Measurements from ENCODE around the gene CDKAL1. TPM values are rescaled to one million over a fixed set of nuclear protein-coding genes. Genes with fewer than 3 reads are reported as not detected.
"Not testable (repeated sequence)": the region's sequence is repeated elsewhere in the genome, so short reads cannot be mapped to it uniquely, and the experiment has no call there.

CDKAL1 gene
- total RNA-seq, 1 donor from 2014 or later: 14.8 TPM

DNA sequence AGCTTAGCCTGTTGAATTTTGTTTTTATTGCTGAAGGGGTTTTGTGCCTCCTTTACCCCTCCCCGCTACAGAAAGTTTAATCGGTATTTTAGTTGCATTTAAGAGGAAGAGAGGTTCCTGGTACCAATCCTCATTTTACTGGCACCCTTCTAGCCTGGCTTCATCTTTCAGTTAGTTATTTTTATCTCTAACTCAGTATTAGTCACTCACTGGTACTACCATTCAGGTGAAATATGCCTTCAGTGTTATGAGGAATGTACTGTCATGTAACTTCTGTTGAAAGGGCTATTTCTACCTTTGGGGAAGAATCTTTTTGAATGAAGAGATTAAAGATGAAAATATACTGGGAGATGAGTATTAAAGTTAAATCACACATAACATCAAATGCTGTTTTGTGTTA lies 211.8 kb downstream of the CDKAL1 start:
- peaks cover 8% of the 10 kb centered on the region for H3K9me3 Mint-ChIP-seq (ENCODE audit: unreplicated experiment)
- H3K27ac Mint-ChIP-seq (ENCODE audit: unreplicated experiment): no peak overlapping the region
- no peaks in the 10 kb centered on the region for H3K27me3 Mint-ChIP-seq (ENCODE audit: unreplicated experiment)
- peaks cover 4% of the 10 kb centered on the region for H3K4me1 Mint-ChIP-seq (ENCODE audit: unreplicated experiment)
- DNase-seq (ENCODE audit: extremely low spot score, unreplicated experiment): no peak
- TF ChIP-seq, protein P1, sequence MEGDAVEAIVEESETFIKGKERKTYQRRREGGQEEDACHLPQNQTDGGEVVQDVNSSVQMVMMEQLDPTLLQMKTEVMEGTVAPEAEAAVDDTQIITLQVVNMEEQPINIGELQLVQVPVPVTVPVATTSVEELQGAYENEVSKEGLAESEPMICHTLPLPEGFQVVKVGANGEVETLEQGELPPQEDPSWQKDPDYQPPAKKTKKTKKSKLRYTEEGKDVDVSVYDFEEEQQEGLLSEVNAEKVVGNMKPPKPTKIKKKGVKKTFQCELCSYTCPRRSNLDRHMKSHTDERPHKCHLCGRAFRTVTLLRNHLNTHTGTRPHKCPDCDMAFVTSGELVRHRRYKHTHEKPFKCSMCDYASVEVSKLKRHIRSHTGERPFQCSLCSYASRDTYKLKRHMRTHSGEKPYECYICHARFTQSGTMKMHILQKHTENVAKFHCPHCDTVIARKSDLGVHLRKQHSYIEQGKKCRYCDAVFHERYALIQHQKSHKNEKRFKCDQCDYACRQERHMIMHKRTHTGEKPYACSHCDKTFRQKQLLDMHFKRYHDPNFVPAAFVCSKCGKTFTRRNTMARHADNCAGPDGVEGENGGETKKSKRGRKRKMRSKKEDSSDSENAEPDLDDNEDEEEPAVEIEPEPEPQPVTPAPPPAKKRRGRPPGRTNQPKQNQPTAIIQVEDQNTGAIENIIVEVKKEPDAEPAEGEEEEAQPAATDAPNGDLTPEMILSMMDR (IDR thresholded peaks at IDR 0.05): no peak
- peaks cover 7% of the 10 kb centered on the region for H3K36me3 Mint-ChIP-seq (ENCODE audit: unreplicated experiment)
- no peak overlapping the region for H3K4me3 Mint-ChIP-seq (ENCODE audit: unreplicated experiment)

DNA sequence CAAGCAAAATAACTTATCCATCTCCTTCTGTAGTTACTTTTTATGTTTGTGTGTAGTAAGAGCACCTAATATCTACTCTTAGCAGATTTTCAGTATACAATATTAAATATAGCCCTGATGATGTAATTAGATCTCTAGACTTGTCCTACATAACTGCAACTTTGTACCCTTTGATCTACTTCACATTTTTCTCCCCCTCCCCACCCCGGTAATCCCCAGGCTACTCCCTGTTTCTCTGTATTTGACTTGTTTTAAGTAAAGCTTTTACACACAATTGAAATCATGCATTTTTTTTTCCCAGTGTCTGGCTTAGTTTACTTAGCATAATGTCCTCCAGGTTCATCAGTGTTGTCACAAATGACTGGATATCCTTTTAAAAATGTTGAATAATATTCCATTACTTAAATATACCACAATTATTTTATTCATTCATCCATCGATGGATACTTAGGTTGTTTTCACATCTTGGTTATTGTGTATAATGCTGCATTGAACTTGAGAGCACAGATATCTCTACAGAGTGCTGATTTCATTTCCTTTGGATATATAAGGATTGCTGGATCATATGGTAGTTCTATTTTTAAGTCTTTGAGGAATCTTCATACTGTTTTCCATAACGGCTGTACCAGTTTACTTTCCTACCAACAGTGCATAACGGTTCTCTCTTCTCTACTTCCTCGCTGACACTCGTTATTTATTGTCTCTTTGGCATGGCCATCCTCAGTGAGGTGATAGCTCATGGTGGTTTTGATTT lies 212.7 kb downstream of the CDKAL1 start:
- no peak overlapping the region for H3K4me3 Mint-ChIP-seq (ENCODE audit: unreplicated experiment)
- H3K27ac Mint-ChIP-seq (ENCODE audit: unreplicated experiment): no peak overlapping the region
- no peaks in the 10 kb centered on the region for H3K27me3 Mint-ChIP-seq (ENCODE audit: unreplicated experiment)
- TF ChIP-seq, protein P1 (IDR thresholded peaks at IDR 0.05): no peak
- H3K9me3 Mint-ChIP-seq (ENCODE audit: unreplicated experiment): peaks cover 2% of the 10 kb centered on the region
- H3K36me3 Mint-ChIP-seq (ENCODE audit: unreplicated experiment): peaks cover 4% of the 10 kb centered on the region
- peaks cover 6% of the 10 kb centered on the region for H3K4me1 Mint-ChIP-seq (ENCODE audit: unreplicated experiment)
- DNase-seq (ENCODE audit: extremely low spot score, unreplicated experiment): no peak

DNA sequence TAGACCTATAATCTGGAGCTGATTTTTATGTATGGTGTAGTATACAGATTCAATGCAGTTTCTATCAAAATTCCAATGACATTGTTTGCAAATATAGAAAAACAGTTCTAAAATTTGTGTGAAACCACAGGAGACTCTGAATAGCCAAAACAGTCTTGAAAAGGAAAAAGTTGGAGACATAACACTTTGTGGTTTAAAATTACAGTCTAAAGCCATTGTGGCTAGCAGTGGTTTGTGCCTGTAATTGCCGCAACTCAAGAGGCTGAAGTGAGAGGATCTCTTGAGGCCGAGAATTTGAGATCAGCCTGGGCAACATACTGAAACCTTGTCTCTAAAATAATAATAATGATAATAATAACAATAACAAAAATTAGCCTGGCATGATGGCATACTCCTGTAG lies 213.7 kb downstream of the CDKAL1 start:
- Mint-ChIP-seq H3K27me3 (ENCODE audit: unreplicated experiment) (no peaks in the 10 kb centered on the region), H3K36me3 (ENCODE audit: unreplicated experiment) (peaks cover 1% of the 10 kb centered on the region), H3K9me3 (ENCODE audit: unreplicated experiment) (no peaks in the 10 kb centered on the region), H3K4me1 (ENCODE audit: unreplicated experiment) (peaks cover 6% of the 10 kb centered on the region), H3K27ac (ENCODE audit: unreplicated experiment) (no peak overlapping the region), H3K4me3 (ENCODE audit: unreplicated experiment) (no peak overlapping the region)
- TF ChIP-seq, protein P1 (IDR thresholded peaks at IDR 0.05): no peak
- DNase-seq (ENCODE audit: extremely low spot score, unreplicated experiment): no peak

DNA sequence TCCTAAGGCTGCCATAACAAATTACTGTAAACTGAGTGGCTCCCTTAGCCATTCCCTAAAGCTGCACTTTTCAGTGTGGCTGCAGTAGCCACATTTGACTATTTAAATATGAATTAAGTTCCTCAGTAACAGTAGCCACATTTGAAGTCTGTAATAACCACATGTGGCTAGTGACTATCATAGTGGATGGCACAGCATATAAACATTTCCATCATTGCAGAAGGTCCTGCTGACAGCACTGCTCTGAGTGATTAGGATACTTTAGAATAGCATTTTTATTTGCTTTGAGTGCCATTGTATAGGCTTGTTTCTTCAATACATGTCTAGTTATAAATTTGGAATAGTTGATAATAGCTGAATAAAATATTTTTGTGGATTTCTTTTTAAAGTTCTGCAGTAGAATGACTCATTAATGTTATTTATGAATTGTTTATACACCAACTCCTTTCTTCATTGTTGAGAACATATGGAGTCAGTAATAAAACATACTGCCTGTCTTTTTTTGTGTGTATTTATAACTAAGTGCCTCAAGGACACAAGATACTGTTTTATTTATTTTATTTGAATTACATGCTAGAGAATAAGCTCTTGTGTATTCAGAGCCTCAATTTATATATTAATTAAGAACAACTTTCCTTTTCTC lies 217.2 kb downstream of the CDKAL1 start:
- DNase-seq (ENCODE audit: extremely low spot score, unreplicated experiment): no peak
- peaks cover 6% of the 10 kb centered on the region for H3K4me1 Mint-ChIP-seq (ENCODE audit: unreplicated experiment)
- H3K36me3 Mint-ChIP-seq (ENCODE audit: unreplicated experiment): peaks cover 7% of the 10 kb centered on the region
- peaks cover 11% of the 10 kb centered on the region for H3K9me3 Mint-ChIP-seq (ENCODE audit: unreplicated experiment)
- no peak overlapping the region for H3K4me3 Mint-ChIP-seq (ENCODE audit: unreplicated experiment)
- H3K27ac Mint-ChIP-seq (ENCODE audit: unreplicated experiment): no peak overlapping the region
- TF ChIP-seq, protein P1 (IDR thresholded peaks at IDR 0.05): no peak
- no peaks in the 10 kb centered on the region for H3K27me3 Mint-ChIP-seq (ENCODE audit: unreplicated experiment)

DNA sequence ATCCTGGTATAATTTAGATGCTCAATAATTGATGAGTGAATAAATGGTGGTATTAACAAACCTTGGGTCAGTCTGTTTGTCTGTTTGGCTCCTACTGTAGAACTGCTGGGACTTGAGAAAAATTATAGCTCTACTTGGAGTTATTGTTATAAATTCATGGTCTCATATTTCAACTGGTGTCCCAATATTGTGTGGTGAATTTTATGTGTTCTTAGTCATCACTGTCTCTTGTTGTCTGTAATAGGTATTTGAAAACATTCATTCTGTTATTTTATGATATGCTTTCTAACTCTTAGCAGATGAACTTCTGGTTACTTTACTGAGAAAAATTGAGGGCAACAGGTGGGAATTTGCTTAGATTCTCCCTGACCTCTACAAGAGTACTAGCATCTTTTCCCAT lies 221.4 kb downstream of the CDKAL1 start:
- TF ChIP-seq, protein P1 (IDR thresholded peaks at IDR 0.05): no peak
- no peaks in the 10 kb centered on the region for H3K27me3 Mint-ChIP-seq (ENCODE audit: unreplicated experiment)
- H3K4me3 Mint-ChIP-seq (ENCODE audit: unreplicated experiment): no peak overlapping the region
- peaks cover 11% of the 10 kb centered on the region for H3K9me3 Mint-ChIP-seq (ENCODE audit: unreplicated experiment)
- peaks cover 9% of the 10 kb centered on the region for H3K36me3 Mint-ChIP-seq (ENCODE audit: unreplicated experiment)
- DNase-seq (ENCODE audit: extremely low spot score, unreplicated experiment): no peak
- H3K27ac Mint-ChIP-seq (ENCODE audit: unreplicated experiment): no peak overlapping the region
- H3K4me1 Mint-ChIP-seq (ENCODE audit: unreplicated experiment): peaks cover 10% of the 10 kb centered on the region

DNA sequence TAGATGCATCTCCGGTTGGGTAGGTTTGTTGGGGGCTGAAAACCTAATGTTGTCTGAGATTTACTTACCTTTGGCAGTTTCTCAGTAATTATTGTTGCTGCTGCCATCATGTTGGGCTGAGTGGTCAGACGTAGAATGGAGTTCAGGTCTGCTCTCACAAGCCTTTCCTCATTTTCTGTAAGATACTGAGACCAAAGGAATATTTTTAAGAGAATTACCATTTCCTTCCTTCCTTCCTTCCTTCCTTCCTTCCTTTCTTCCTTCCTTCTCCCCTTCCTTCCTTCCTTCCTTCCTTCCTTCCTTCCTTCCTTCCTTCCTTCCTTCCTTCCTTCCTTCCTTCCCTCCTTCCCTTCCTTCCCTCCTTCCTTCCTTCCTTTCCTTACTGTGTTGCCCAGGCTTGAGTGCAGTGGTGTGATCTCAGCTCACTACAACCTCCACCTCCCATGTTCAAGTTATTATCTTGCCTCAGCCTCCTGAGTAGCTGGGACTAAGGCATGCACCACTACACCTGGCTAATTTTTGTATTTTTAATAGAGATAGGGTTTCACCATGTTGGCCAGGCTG lies 222.4 kb downstream of the CDKAL1 start:
- peaks cover 11% of the 10 kb centered on the region for H3K9me3 Mint-ChIP-seq (ENCODE audit: unreplicated experiment)

More for the DNA sequence above, 222.4 kb downstream of the CDKAL1 start:
- not testable (repeated sequence) for H3K36me3 Mint-ChIP-seq (ENCODE audit: unreplicated experiment); H3K4me3 Mint-ChIP-seq (ENCODE audit: unreplicated experiment); H3K27me3 Mint-ChIP-seq (ENCODE audit: unreplicated experiment); DNase-seq (ENCODE audit: extremely low spot score, unreplicated experiment); H3K27ac Mint-ChIP-seq (ENCODE audit: unreplicated experiment); H3K4me1 Mint-ChIP-seq (ENCODE audit: unreplicated experiment)

All from osteocyte (in vitro differentiated cells).